Type B pancreatic cell (in vitro differentiated cells): ENCODE results near the gene PEF1. TPM values are rescaled to one million over a fixed set of nuclear protein-coding genes. Genes with fewer than 3 reads are reported as not detected.
"Not testable (repeated sequence)": the region's sequence is repeated elsewhere in the genome, so short reads cannot be mapped to it uniquely, and the experiment has no call there.

Source experiments
- DNase-seq: peaks from one replicate; pipeline ENCODE4 v3.0.0; 2021; ENCODE audit warnings: mixed read lengths; ENCODE audit not compliant: unreplicated experiment; ENCODE audit errors: extremely low spot score
- H3K27ac Mint-ChIP-seq: 2 replicates; pipeline ENCODE4 v1.8.0; 2021; ENCODE audit warnings: mild to moderate bottlenecking, mixed read lengths
- H3K27me3 Mint-ChIP-seq: 2 replicates; pipeline ENCODE4 v1.8.0; 2021; ENCODE audit warnings: mixed read lengths
- H3K36me3 Mint-ChIP-seq: 2 replicates; pipeline ENCODE4 v1.8.0; 2021; ENCODE audit warnings: mixed read lengths
- H3K4me1 Mint-ChIP-seq: one replicate; pipeline ENCODE4 v1.8.0; 2021; ENCODE audit warnings: mixed read lengths; ENCODE audit not compliant: unreplicated experiment
- H3K4me3 Mint-ChIP-seq: 2 replicates; pipeline ENCODE4 v1.8.0; 2021; ENCODE audit warnings: mild to moderate bottlenecking, mixed read lengths
- H3K9me3 Mint-ChIP-seq: 2 replicates; pipeline ENCODE4 v1.8.0; 2021; ENCODE audit warnings: mixed read lengths
- total RNA-seq: library from RNA; stranded (reverse); gene quantifications from 2 replicates; pipeline ENCODE4 v1.2.1, GENCODE V29; 2021; ENCODE audit warnings: low replicate concordance
- TF ChIP-seq, protein P1 (sequence below): fragments of 200-600 bp; sonication (generic); conservative IDR thresholded peaks from 2 replicates; pipeline ENCODE4 v1.5.0; 2021; ENCODE audit warnings: antibody characterized with exemption, mild to moderate bottlenecking

Gene PEF1
- total RNA-seq, 1 donor from 2014 or later: 45.2 TPM

DNA sequence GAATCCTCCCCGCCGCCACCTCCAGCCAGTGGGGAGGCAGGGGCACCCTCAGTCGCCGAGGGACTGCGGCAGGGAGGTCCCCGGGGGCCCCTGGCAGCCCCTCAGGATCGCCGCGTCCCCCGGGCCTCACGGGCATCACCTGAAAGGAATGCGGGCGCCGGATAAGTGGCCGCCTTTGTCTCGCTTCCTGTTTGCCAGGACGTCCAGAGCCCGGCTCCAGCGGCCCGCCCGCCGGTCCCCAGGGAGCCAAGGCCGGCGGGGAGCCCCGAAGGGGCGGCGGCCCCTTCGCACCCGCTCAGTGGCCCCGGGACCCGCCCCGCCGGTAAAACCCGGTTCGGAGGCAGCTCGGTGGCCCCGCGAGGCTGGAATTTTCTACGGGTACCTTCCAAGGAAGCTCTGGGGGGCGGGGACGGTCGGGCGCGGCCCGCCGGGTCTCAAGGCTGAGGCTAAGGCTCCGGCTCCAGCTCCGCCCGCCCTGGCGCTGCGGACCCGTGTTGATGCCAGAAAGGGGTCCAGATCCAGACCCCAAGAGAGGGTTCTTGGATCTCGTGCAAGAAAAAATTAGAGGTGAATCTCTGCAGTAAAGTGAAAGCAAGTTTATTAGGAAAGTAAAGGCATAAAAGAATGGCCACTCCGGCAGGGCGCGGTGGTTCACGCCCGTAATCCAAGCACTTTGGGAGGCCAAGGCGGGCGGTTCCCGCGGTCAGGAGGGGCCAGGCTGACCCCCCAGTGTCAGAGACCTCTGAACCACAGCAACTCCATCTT lies 55.7 kb downstream of the PEF1 start:
- H3K27ac Mint-ChIP-seq: peak overlapping the region; percentile 57
- peak; percentile 70 for DNase-seq
- TF ChIP-seq, protein P1, sequence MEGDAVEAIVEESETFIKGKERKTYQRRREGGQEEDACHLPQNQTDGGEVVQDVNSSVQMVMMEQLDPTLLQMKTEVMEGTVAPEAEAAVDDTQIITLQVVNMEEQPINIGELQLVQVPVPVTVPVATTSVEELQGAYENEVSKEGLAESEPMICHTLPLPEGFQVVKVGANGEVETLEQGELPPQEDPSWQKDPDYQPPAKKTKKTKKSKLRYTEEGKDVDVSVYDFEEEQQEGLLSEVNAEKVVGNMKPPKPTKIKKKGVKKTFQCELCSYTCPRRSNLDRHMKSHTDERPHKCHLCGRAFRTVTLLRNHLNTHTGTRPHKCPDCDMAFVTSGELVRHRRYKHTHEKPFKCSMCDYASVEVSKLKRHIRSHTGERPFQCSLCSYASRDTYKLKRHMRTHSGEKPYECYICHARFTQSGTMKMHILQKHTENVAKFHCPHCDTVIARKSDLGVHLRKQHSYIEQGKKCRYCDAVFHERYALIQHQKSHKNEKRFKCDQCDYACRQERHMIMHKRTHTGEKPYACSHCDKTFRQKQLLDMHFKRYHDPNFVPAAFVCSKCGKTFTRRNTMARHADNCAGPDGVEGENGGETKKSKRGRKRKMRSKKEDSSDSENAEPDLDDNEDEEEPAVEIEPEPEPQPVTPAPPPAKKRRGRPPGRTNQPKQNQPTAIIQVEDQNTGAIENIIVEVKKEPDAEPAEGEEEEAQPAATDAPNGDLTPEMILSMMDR: no peak
- H3K4me1 Mint-ChIP-seq: peaks cover 10% of the 10 kb centered on the region
- no peaks in the 10 kb centered on the region for H3K36me3 Mint-ChIP-seq
- no peaks in the 10 kb centered on the region for H3K9me3 Mint-ChIP-seq
- H3K4me3 Mint-ChIP-seq: peak overlapping the region; percentile 63
- H3K27me3 Mint-ChIP-seq: peaks cover 32% of the 10 kb centered on the region

DNA sequence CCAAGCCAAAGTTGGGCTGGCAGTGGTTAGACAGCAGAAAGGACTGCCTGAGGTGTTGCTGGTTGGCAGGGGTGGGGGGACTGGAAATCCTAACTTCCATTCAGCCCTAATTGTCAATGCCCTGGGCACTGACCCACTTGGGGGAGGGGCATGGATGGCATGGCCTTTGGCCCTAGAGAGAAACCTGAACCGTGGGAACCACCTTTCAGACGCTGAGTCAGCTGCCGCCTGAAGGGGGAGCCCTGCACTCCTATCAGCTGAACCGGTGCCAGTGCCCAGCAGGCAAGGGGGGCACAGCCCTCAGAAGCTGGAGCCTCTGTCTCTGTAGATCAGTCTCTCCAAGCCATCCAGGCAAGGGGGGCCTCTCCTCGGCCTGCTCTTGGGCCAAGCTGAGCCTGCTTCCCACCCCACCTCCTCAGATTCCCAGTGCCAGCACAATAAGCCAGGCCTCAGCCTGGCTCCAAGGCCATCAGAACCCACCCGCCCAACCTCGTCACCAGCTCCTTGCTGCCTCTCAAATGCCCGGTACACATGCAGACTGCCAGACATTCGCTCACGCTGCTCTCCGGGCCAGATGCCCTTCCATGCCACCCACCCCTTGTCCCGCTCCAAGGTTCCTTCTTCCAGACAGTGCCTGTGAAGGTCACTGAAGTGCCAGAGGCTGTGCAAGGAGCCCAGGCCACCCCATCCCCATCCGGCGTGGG lies 56.8 kb downstream of the PEF1 start:
- DNase-seq: peak; percentile 69
- Mint-ChIP-seq H3K27me3 (peaks cover 32% of the 10 kb centered on the region), H3K27ac (peak overlapping the region; percentile 56), H3K4me1 (peaks cover 13% of the 10 kb centered on the region), H3K36me3 (no peaks in the 10 kb centered on the region), H3K9me3 (no peaks in the 10 kb centered on the region), H3K4me3 (peak overlapping the region; percentile 58)
- TF ChIP-seq, protein P1: peak; percentile 72

DNA sequence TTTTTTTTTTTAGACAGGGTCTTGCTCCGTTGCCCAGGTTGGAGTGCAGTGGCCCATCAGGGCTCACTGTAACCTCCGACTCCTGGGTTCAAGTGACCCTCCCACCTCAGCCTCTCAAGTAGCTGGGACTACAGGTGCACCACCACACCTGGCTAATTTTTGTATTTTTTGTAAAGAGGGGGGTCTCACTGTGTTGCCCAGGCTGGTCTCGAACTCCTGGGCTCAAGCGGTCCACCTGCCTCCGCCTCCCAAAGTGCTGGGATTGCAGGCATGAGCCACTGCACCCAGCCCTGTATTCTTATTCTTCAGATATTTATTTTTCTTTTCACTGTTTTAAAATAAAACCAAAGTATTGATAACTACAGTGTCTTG lies 57.4 kb downstream of the PEF1 start:
- DNase-seq: peak; percentile 42
- not testable (repeated sequence) for H3K4me3 Mint-ChIP-seq

DNA sequence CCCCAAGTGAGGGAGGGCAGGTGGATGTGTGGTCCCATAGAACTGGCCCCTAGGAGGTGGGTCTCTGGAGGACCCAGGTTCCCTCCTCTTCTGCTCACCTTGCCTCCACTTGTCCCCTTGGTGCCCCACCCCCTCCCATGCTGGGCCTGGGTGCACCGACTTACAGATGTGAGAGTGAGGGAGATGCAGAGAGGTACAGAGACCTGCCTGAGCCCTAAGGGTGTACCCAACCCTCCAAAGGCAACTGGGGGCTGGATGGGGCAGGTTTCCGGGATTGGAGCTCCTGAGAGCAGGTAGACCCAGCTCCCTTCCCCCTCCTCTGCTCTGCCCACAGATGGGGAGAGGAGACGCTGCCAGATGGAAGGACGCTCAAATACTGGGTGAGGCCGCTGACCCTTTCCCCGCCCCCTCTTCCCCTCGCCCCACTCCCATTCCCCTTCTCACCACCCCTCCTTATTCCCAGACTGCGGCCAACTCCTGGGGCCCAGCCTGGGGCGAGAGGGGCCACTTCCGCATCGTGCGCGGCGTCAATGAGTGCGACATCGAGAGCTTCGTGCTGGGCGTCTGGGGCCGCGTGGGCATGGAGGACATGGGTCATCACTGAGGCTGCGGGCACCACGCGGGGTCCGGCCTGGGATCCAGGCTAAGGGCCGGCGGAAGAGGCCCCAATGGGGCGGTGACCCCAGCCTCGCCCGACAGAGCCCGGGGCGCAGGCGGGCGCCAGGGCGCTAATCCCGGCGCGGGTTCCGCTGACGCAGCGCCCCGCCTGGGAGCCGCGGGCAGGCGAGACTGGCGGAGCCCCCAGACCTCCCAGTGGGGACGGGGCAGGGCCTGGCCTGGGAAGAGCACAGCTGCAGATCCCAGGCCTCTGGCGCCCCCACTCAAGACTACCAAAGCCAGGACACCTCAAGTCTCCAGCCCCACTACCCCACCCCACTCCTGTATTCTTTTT lies 58.0 kb downstream of the PEF1 start:
- TF ChIP-seq, protein P1: no peak

More for the DNA sequence above, 57.4 kb downstream of the PEF1 start:
- peaks cover 19% of the 10 kb centered on the region for H3K4me1 Mint-ChIP-seq
- H3K27ac Mint-ChIP-seq, H3K36me3 Mint-ChIP-seq, H3K9me3 Mint-ChIP-seq: not testable (repeated sequence)
- peaks cover 32% of the 10 kb centered on the region for H3K27me3 Mint-ChIP-seq

DNA sequence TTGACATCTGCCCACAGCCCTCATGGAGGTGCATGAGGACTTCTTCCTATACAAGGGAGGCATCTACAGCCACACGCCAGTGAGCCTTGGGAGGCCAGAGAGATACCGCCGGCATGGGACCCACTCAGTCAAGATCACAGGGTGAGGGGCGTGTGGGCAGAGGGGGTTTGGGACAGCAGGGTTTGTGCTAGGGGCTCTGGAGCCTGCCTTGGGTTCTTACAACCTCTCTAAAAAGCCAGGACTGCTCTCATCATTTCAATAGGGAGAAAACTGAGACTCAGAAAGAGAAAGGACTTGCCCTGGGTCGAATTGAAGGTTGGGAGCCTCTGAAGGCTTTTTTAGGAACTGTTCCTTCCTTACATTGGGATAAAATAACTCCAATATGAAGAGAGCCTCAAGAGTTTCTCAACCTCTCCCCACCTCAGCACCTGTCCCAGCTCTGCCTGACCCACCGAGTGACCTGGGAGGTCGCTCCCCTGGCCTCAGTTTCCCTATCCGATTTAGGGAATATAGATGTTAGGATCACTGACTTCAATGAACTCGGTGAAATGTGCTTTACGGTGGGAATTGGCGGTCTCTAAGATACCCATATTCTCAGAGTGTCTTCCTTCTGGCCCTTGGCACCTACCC lies 58.8 kb downstream of the PEF1 start:
- H3K4me1 Mint-ChIP-seq: peaks cover 19% of the 10 kb centered on the region
- no peak overlapping the region for H3K4me3 Mint-ChIP-seq
- H3K27ac Mint-ChIP-seq: no peak overlapping the region
- no peaks in the 10 kb centered on the region for H3K36me3 Mint-ChIP-seq
- TF ChIP-seq, protein P1: no peak
- peaks cover 18% of the 10 kb centered on the region for H3K27me3 Mint-ChIP-seq
- DNase-seq: peak; percentile 34
- H3K9me3 Mint-ChIP-seq: no peaks in the 10 kb centered on the region

More for the DNA sequence above, 58.0 kb downstream of the PEF1 start:
- Mint-ChIP-seq H3K9me3 (no peaks in the 10 kb centered on the region), H3K36me3 (no peaks in the 10 kb centered on the region), H3K27ac (no peak overlapping the region), H3K4me3 (no peak overlapping the region), H3K4me1 (peaks cover 21% of the 10 kb centered on the region), H3K27me3 (peaks cover 26% of the 10 kb centered on the region)
- peak; percentile 64 for DNase-seq
